ENCODE measurements around the gene TRIM65.

Gene TRIM65

GRCh38 chr17:75901727-75902126 lies 5.0 kb upstream of the TRIM65 start:
- peaks cover 4 to 18% of the 10 kb centered on the region in 2 donors for H3K4me1 ChIP-seq (ENCODE audit: control insufficient read depth in 1 of 2, insufficient read depth in 2 of 2, low read length in 2 of 2)
- no peaks in the 10 kb centered on the region for H3K27me3 ChIP-seq (ENCODE audit: low read depth, low read length)
- H3K36me3 ChIP-seq (ENCODE audit: control insufficient read depth in 1 of 2, insufficient read depth in 2 of 2, low read length in 2 of 2): peaks cover 14 to 49% of the 10 kb centered on the region in 2 donors
- H3K9me3 ChIP-seq (ENCODE audit: control insufficient read depth in 1 of 2, low read length in 2 of 2): no peaks in the 10 kb centered on the region
- no peak overlapping the region for H3K27ac ChIP-seq (ENCODE audit: low read length)
- H3K4me3 ChIP-seq (ENCODE audit: low read depth in 1 of 2, low read length in 2 of 2): no peak overlapping the region

- peaks cover 14 to 49% of the 10 kb centered on the region in 2 donors for H3K36me3 ChIP-seq (ENCODE audit: control insufficient read depth in 1 of 2, insufficient read depth in 2 of 2, low read length in 2 of 2)
- no peaks in the 10 kb centered on the region for H3K27me3 ChIP-seq (ENCODE audit: low read depth, low read length)
Observed at GRCh38 chr17:75900691-75901533, 4.2 kb upstream of the TRIM65 start.

GRCh38 chr17:75899767-75900468 lies 3.2 kb upstream of the TRIM65 start:
- H3K9me3 ChIP-seq (ENCODE audit: control insufficient read depth in 1 of 2, low read length in 2 of 2): no peaks in the 10 kb centered on the region
- H3K27me3 ChIP-seq (ENCODE audit: low read depth, low read length): no peaks in the 10 kb centered on the region
- no peak overlapping the region for H3K4me3 ChIP-seq (ENCODE audit: low read depth in 1 of 2, low read length in 2 of 2)
- H3K27ac ChIP-seq (ENCODE audit: low read length): no peak overlapping the region
- peaks cover 14 to 49% of the 10 kb centered on the region in 2 donors for H3K36me3 ChIP-seq (ENCODE audit: control insufficient read depth in 1 of 2, insufficient read depth in 2 of 2, low read length in 2 of 2)
- H3K4me1 ChIP-seq (ENCODE audit: control insufficient read depth in 1 of 2, insufficient read depth in 2 of 2, low read length in 2 of 2): peaks cover 14 to 27% of the 10 kb centered on the region in 2 donors

More at GRCh38 chr17:75900691-75901533, 4.2 kb upstream of the TRIM65 start:
- no peak overlapping the region for H3K27ac ChIP-seq (ENCODE audit: low read length)
- H3K4me1 ChIP-seq (ENCODE audit: control insufficient read depth in 1 of 2, insufficient read depth in 2 of 2, low read length in 2 of 2): peaks cover 4 to 18% of the 10 kb centered on the region in 2 donors
- H3K9me3 ChIP-seq (ENCODE audit: control insufficient read depth in 1 of 2, low read length in 2 of 2): no peaks in the 10 kb centered on the region
- no peak overlapping the region for H3K4me3 ChIP-seq (ENCODE audit: low read depth in 1 of 2, low read length in 2 of 2)

DNA sequence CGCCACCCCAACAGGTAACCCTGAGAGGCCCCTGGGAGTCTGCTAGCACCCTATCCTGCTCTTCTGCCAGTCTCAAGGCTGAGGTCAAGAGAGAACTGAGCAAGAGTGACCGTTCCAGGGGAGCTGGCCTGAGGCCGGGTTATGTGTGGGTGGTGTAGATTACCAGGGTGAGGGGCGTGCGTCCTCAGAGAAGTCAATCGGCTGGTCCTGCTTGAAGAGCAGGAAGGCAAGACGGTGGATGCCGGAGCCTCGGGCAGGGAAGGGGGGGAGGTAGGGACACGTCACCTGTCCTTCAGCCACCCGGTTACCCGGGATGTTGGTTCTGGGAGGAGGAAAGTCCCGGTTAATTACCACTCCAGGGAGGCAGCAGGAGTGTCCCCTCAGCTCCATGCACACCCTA lies 2.6 kb upstream of the TRIM65 start:
- Histone ChIP-seq H3K9me3 (ENCODE audit: control insufficient read depth in 1 of 2, low read length in 2 of 2) (no peaks in the 10 kb centered on the region), H3K27ac (ENCODE audit: low read length) (no peak overlapping the region), H3K36me3 (ENCODE audit: control insufficient read depth in 1 of 2, insufficient read depth in 2 of 2, low read length in 2 of 2) (peaks cover 14 to 49% of the 10 kb centered on the region in 2 donors), H3K4me3 (ENCODE audit: low read depth in 1 of 2, low read length in 2 of 2) (no peak overlapping the region), H3K27me3 (ENCODE audit: low read depth, low read length) (no peaks in the 10 kb centered on the region), H3K4me1 (ENCODE audit: control insufficient read depth in 1 of 2, insufficient read depth in 2 of 2, low read length in 2 of 2) (peaks cover 14 to 32% of the 10 kb centered on the region in 2 donors)

DNA sequence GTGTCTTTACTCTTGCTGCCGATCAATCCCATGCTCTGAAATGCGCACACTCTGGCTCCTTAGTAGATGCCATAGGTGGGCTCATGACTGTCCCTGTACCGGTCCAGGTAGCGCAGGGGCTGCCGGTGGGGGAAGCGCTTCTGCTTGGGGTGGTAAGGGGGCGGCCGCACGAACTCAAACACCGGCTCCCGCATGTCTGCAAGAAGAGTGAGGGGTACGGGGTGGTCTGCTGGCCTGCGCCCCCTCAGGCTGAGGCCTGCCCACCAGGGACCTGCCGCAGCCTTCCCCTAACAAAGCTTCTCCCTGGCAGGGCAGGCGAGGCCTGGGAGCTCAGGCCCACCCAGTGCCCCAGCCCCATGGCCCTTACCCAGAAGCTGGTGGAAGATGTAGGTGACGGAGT lies 2.0 kb upstream of the TRIM65 start:
- Histone ChIP-seq H3K4me1 (ENCODE audit: control insufficient read depth in 1 of 2, insufficient read depth in 2 of 2, low read length in 2 of 2) (peaks cover 14 to 27% of the 10 kb centered on the region in 2 donors), H3K36me3 (ENCODE audit: control insufficient read depth in 1 of 2, insufficient read depth in 2 of 2, low read length in 2 of 2) (peaks cover 14 to 49% of the 10 kb centered on the region in 2 donors), H3K27ac (ENCODE audit: low read length) (no peak overlapping the region), H3K9me3 (ENCODE audit: control insufficient read depth in 1 of 2, low read length in 2 of 2) (no peaks in the 10 kb centered on the region), H3K27me3 (ENCODE audit: low read depth, low read length) (no peaks in the 10 kb centered on the region), H3K4me3 (ENCODE audit: low read depth in 1 of 2, low read length in 2 of 2) (no peak overlapping the region)

DNA sequence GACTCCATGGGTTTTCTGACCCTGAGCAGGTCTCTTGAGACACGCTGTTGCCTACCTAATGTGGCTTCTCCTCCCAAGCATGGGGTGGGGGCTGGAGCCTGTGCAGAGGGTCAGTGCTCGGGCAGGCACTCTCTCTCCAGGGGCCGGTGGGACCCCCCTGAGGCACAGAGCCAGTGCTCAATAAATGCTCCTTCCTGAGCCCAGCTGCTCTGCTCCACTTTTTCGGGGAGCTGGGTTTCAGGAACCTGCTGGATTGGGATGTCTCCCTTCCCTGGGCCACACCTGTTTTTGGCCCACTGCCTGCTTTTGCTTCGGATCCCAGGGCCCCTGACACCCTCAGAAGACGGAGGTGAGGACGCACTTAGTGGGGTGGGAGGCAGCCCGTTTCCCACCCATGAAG lies 1.3 kb upstream of the TRIM65 start:
- H3K36me3 ChIP-seq (ENCODE audit: control insufficient read depth in 1 of 2, insufficient read depth in 2 of 2, low read length in 2 of 2): peaks cover 14 to 49% of the 10 kb centered on the region in 2 donors
- H3K4me1 ChIP-seq (ENCODE audit: control insufficient read depth in 1 of 2, insufficient read depth in 2 of 2, low read length in 2 of 2): peaks cover 14 to 29% of the 10 kb centered on the region in 2 donors
- H3K9me3 ChIP-seq (ENCODE audit: control insufficient read depth in 1 of 2, low read length in 2 of 2): no peaks in the 10 kb centered on the region
- no peak overlapping the region for H3K27ac ChIP-seq (ENCODE audit: low read length)
- H3K4me3 ChIP-seq (ENCODE audit: low read depth in 1 of 2, low read length in 2 of 2): no peak overlapping the region
- H3K27me3 ChIP-seq (ENCODE audit: low read depth, low read length): no peaks in the 10 kb centered on the region

DNA sequence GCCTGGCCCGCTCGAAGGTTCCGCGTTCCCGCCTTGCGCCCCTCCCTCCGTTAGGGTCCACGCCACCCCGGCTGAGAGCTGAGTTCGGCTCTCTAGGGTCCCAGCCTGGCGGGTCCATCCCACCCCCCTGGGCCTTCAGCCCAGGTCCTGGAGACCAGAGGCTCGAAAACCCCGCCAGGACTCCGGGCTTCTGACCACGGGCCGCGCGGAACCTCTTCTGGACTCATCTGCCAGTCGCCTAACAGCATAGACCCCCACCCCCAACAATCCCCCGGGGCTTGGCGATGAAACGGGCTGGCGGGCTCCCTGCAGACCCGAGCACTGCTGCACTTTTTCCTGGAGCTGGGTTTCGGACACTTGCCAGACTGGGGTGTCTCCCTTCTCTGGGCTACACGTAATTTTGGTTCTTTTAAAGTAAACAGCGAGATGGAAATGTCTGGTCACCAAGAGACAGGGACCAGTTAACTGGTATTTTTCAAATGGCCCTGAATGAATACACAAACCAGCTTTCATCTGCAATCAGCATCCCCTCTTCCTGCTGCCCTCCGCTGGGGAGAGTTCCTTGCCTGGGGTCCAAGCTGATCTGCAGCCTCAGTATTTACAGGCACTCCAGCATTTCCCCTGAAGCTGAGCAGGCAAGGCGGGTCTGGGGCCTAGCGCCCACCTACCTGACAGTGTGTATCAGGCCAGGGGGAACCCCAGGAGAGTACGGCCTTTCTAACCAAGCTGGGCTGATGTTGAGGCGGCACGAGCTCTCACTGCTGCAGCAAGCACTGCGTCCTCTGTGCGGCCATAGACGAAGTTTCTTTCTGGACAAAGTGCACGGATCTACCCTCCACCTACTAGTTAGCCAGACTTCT lies 639 bp upstream of the TRIM65 start:
- Histone ChIP-seq H3K27ac (ENCODE audit: low read length) (peak overlapping the region; percentile 31), H3K27me3 (ENCODE audit: low read depth, low read length) (no peaks in the 10 kb centered on the region), H3K4me1 (ENCODE audit: control insufficient read depth in 1 of 2, insufficient read depth in 2 of 2, low read length in 2 of 2) (peaks cover 14 to 29% of the 10 kb centered on the region in 2 donors), H3K9me3 (ENCODE audit: control insufficient read depth in 1 of 2, low read length in 2 of 2) (no peaks in the 10 kb centered on the region), H3K36me3 (ENCODE audit: control insufficient read depth in 1 of 2, insufficient read depth in 2 of 2, low read length in 2 of 2) (peaks cover 14 to 46% of the 10 kb centered on the region in 2 donors), H3K4me3 (ENCODE audit: low read depth in 1 of 2, low read length in 2 of 2) (peak overlapping the region in 1 of 2 donors; percentile 76)

- peak overlapping the region; percentile 67 to 76 for H3K4me3 ChIP-seq (ENCODE audit: low read depth in 1 of 2, low read length in 2 of 2)
- peaks cover 14 to 34% of the 10 kb centered on the region in 2 donors for H3K4me1 ChIP-seq (ENCODE audit: control insufficient read depth in 1 of 2, insufficient read depth in 2 of 2, low read length in 2 of 2)
- H3K27ac ChIP-seq (ENCODE audit: low read length): peak overlapping the region; percentile 71
- H3K27me3 ChIP-seq (ENCODE audit: low read depth, low read length): no peaks in the 10 kb centered on the region
- no peaks in the 10 kb centered on the region for H3K9me3 ChIP-seq (ENCODE audit: control insufficient read depth in 1 of 2, low read length in 2 of 2)
- H3K36me3 ChIP-seq (ENCODE audit: control insufficient read depth in 1 of 2, insufficient read depth in 2 of 2, low read length in 2 of 2): peaks cover 13 to 47% of the 10 kb centered on the region in 2 donors
Observed at GRCh38 chr17:75895370-75896155, 1.2 kb downstream of the TRIM65 start.

GRCh38 chr17:75894049-75894733 lies 2.6 kb downstream of the TRIM65 start:
- H3K9me3 ChIP-seq (ENCODE audit: control insufficient read depth in 1 of 2, low read length in 2 of 2): no peaks in the 10 kb centered on the region
- H3K4me3 ChIP-seq (ENCODE audit: low read depth in 1 of 2, low read length in 2 of 2): peak overlapping the region in 1 of 2 donors; percentile 28
- H3K4me1 ChIP-seq (ENCODE audit: control insufficient read depth in 1 of 2, insufficient read depth in 2 of 2, low read length in 2 of 2): peaks cover 14 to 34% of the 10 kb centered on the region in 2 donors
- H3K27me3 ChIP-seq (ENCODE audit: low read depth, low read length): no peaks in the 10 kb centered on the region
- H3K36me3 ChIP-seq (ENCODE audit: control insufficient read depth in 1 of 2, insufficient read depth in 2 of 2, low read length in 2 of 2): peaks cover 5 to 45% of the 10 kb centered on the region in 2 donors
- no peak overlapping the region for H3K27ac ChIP-seq (ENCODE audit: low read length)

Data from muscle layer of duodenum (tissue), 2 donors.